CD4-positive, alpha-beta T cell treated with Interleukin-4 for 1 hour (primary cell): ENCODE data around the gene LMCD1.

Experiments used
- DNase-seq, 2 donors: peaks; one replicate each; pipeline ENCODE4 v3.0.0-alpha.2; 2020 to 2022

Gene LMCD1

GRCh38 chr3:8596321-8597218 is 94.9 kb downstream of the LMCD1 start:
- no peak for DNase-seq

- DNase-seq = no peak
Observed at GRCh38 chr3:8597219-8597853, 95.7 kb downstream of the LMCD1 start.

GRCh38 chr3:8599146-8599545 is 97.5 kb downstream of the LMCD1 start:
- no peak for DNase-seq

GRCh38 chr3:8600457-8600856 is 98.8 kb downstream of the LMCD1 start:
- no peak for DNase-seq

- DNase-seq = no peak
Observed at GRCh38 chr3:8603115-8603710, 101.6 kb downstream of the LMCD1 start.

GRCh38 chr3:8604006-8604405 is 102.4 kb downstream of the LMCD1 start:
- no peak for DNase-seq

GRCh38 chr3:8604988-8605387 is 103.4 kb downstream of the LMCD1 start:
- DNase-seq = no peak

- DNase-seq = no peak
Observed at GRCh38 chr3:8606701-8607231, 105.1 kb downstream of the LMCD1 start.

GRCh38 chr3:8607234-8608040 is 105.8 kb downstream of the LMCD1 start:
- DNase-seq = no peak

GRCh38 chr3:8608041-8608790 is 106.6 kb downstream of the LMCD1 start:
- no peak for DNase-seq

GRCh38 chr3:8608791-8609467 is 107.3 kb downstream of the LMCD1 start:
- no peak for DNase-seq

- DNase-seq = no peak
Observed at GRCh38 chr3:8610951-8611350, 109.3 kb downstream of the LMCD1 start.

- DNase-seq = no peak
Observed at GRCh38 chr3:8617921-8618320, 116.3 kb downstream of the LMCD1 start.

GRCh38 chr3:8618950-8619349 is 117.3 kb downstream of the LMCD1 start:
- no peak for DNase-seq

GRCh38 chr3:8619548-8619947 is 117.9 kb downstream of the LMCD1 start:
- DNase-seq = no peak

GRCh38 chr3:8621141-8621540 is 119.5 kb downstream of the LMCD1 start:
- DNase-seq = no peak

GRCh38 chr3:8621872-8622271 is 120.2 kb downstream of the LMCD1 start:
- no peak for DNase-seq

- DNase-seq = peak in 1 of 2 donors; percentile 45
Observed at GRCh38 chr3:8622873-8623691, 121.5 kb downstream of the LMCD1 start.

- DNase-seq = no peak
Observed at GRCh38 chr3:8623741-8624140, 122.1 kb downstream of the LMCD1 start.
